Uterus (tissue), 4 donors: ENCODE measurements around the gene MYPOP. TPM values are rescaled to one million over a fixed set of nuclear protein-coding genes. Genes with fewer than 3 reads are reported as not detected.

ENCODE experiments used
- DNase-seq, 2 donors: peaks; one replicate each; pipeline ENCODE4 v3.0.0-alpha.2; 2019 to 2020
- H3K27ac ChIP-seq, 2 donors: fragments of 200-600 bp; sonication (generic); 1 replicate in 1 of 2; 2 replicates in 1 of 2; pipeline ENCODE4 v1.5.1; 2016 to 2018
- H3K27me3 ChIP-seq, 2 donors: fragments of 200-600 bp; sonication (generic); one replicate each; pipeline ENCODE4 v1.5.1; 2018 to 2019; ENCODE audit warnings: control low read depth in 1 of 2
- H3K36me3 ChIP-seq, 2 donors: fragments of 200-600 bp; sonication (generic); one replicate each; pipeline ENCODE4 v1.5.1; 2019; ENCODE audit warnings: control low read depth in 1 of 2
- H3K4me1 ChIP-seq, 2 donors: fragments of 200-600 bp; sonication (generic); one replicate each; pipeline ENCODE4 v1.5.1; 2018 to 2019; ENCODE audit warnings: control low read depth in 1 of 2
- H3K4me3 ChIP-seq, 2 donors: fragments of 200-600 bp; sonication (generic); 1 replicate in 1 of 2; 2 replicates in 1 of 2; pipeline ENCODE4 v1.5.1; 2018 to 2019; ENCODE audit warnings: mild to moderate bottlenecking in 1 of 2
- H3K9me3 ChIP-seq, 2 donors: fragments of 200-600 bp; sonication (generic); one replicate each; pipeline ENCODE4 v1.5.1; 2019; ENCODE audit warnings: control low read depth in 1 of 2
- CTCF ChIP-seq, 4 experiments: fragments of 200-600 bp in 2 of 4; fragments of 450-650 bp in 2 of 4; sonication (generic) in 2 of 4; IDR thresholded peaks; one replicate each; pipeline ENCODE4 v1.5.1; 2016 to 2019; ENCODE audit warnings: antibody characterized with exemption in 4 of 4, mild to moderate bottlenecking in 2 of 4, moderate library complexity in 1 of 4
- POLR2A ChIP-seq, 2 donors: fragments of 450-650 bp; IDR thresholded peaks; one replicate each; pipeline ENCODE4 v1.6.1; 2016; ENCODE audit warnings: antibody characterized with exemption in 2 of 2, mild to moderate bottlenecking in 1 of 2, moderate library complexity in 1 of 2
- intact Hi-C: fragments of 100-400 bp; cut with DNase I; formaldehyde crosslinking; loops from one replicate; pipeline ENCODE4 v1.15.1; 2023; ENCODE audit warnings: low total_unique reads
- total RNA-seq, 4 donors: library from RNA; depleted of rRNA in 3 of 4; stranded (reverse); fragments of >200 nt in 3 of 4; gene quantifications; one replicate each; pipeline versions ENCODE4 v1.1.0 to v1.2.4, GENCODE V29; 2014 to 2023
- donor health status: DM: yes; HTN: yes; CAD: no.

The MYPOP gene
- total RNA-seq, 4 donors from 2014 or later: 0.62 to 13.2 (median 2.8) TPM

DNA sequence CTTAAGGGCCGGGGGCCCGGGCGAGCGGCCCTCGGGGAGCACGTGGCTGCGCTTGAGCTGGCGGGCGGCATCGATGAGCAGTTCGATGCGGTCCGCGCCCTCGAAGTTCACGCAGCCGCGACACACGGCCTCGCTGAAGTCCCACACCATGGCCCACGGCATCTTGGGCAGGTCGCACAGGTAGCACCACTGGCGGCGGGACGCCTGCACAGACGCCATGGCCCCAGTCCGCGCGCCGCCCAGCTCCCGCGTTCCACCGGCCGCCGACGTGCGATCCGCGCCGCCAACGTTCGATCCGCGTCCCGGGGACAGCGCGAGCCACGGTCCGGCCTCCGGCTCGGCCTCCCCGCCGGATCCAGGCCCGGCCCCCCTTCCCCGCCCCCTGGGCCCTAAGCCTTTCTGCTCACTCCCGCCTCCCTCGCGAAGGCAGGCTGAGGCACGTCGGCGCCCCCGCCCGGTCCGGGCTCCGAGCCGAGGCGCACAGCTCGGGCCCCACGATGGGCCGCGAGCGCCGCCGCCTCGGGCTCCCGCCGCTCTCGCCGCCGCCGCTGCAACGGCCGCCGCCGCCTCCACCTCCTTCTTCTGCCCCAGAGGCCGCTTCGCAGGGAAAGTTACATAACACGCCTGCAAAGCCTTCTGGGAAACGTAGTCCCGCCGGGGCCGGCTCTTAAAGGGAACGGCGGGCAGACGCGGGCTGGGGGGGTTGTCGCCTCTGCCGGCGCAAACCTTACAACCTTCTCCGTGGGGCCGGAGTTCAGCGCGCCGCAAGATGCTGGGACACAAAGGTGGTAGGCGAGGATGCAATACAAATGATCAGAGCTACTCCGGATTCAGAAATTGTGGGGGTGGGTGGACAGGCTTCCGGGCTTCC lies 16.6 kb downstream of the MYPOP start, which contains the start of gene IRF2BP1:
IRF2BP1 (minus strand) TSS at position 586 of the 871 bp plus-strand sequence; CDS start at position 219, 367 bp downstream.
- intact Hi-C loops: no loop called here
- Histone ChIP-seq H3K36me3 (no peaks in the 10 kb centered on the region), H3K4me1 (peaks cover 7 to 30% of the 10 kb centered on the region in 2 donors), H3K27me3 (no peaks in the 10 kb centered on the region), H3K9me3 (no peaks in the 10 kb centered on the region), H3K27ac (peak within 1 kb of the TSS; percentile 96), H3K4me3 (peak within 1 kb of the TSS; percentile 49 to 74)
- peak; percentile 81 to 89 for TF ChIP-seq POLR2A (IDR thresholded peaks at IDR 0.05)
- TF ChIP-seq CTCF (IDR thresholded peaks at IDR 0.05): peak in 1 of 4 experiments; percentile 36
- peak; percentile 93 to 94 for DNase-seq

GRCh38 chr19:45884682-45885555 lies 17.5 kb downstream of the MYPOP start:
- Histone ChIP-seq H3K4me1 (peaks cover 7 to 30% of the 10 kb centered on the region in 2 donors), H3K27me3 (no peaks in the 10 kb centered on the region), H3K9me3 (no peaks in the 10 kb centered on the region), H3K4me3 (peak overlapping the region; percentile 49 to 74), H3K27ac (peak overlapping the region; percentile 96), H3K36me3 (no peaks in the 10 kb centered on the region)
- DNase-seq: peak in 1 of 2 donors; percentile 36
- intact Hi-C loops: no loop called here
- no peak for TF ChIP-seq CTCF (IDR thresholded peaks at IDR 0.05)
- TF ChIP-seq POLR2A (IDR thresholded peaks at IDR 0.05): no peak

GRCh38 chr19:45883881-45884681 lies 18.3 kb downstream of the MYPOP start:
- no peak for DNase-seq
- Histone ChIP-seq H3K36me3 (no peaks in the 10 kb centered on the region), H3K4me3 (no peak overlapping the region), H3K4me1 (peaks cover 7 to 30% of the 10 kb centered on the region in 2 donors), H3K27ac (no peak overlapping the region), H3K9me3 (no peaks in the 10 kb centered on the region), H3K27me3 (no peaks in the 10 kb centered on the region)
- intact Hi-C loops: no loop called here
- TF ChIP-seq CTCF (IDR thresholded peaks at IDR 0.05): no peak
- TF ChIP-seq POLR2A (IDR thresholded peaks at IDR 0.05): no peak

- no peaks in the 10 kb centered on the region for H3K9me3 ChIP-seq
- TF ChIP-seq POLR2A (IDR thresholded peaks at IDR 0.05): no peak
- peak in 1 of 4 experiments; percentile 1 for TF ChIP-seq CTCF (IDR thresholded peaks at IDR 0.05)
- peaks cover 7 to 30% of the 10 kb centered on the region in 2 donors for H3K4me1 ChIP-seq
- H3K4me3 ChIP-seq: no peak overlapping the region
- no peaks in the 10 kb centered on the region for H3K36me3 ChIP-seq
- intact Hi-C loops: no loop called here
- H3K27ac ChIP-seq: no peak overlapping the region
- H3K27me3 ChIP-seq: no peaks in the 10 kb centered on the region
- DNase-seq: no peak
Measured at GRCh38 chr19:45883586-45883880, 18.9 kb downstream of the MYPOP start.
